Activated CD8-positive, alpha-beta memory T cell treated with anti-CD3 and anti-CD28 coated beads for 24 hours (primary cell): ENCODE measurements around the gene PNPLA8.
A peak's percentile ranks its signal among the peaks of the same experiment; 100 is the strongest.
"Not testable (repeated sequence)": the region's sequence is repeated elsewhere in the genome, so short reads cannot be mapped to it uniquely, and the experiment has no call there.

Experiments
- DNase-seq: peaks from one replicate; pipeline ENCODE4 v3.0.0-alpha.2; 2020

The PNPLA8 gene

GRCh38 chr7:108525985-108526767, at the start of gene PNPLA8:
TSS of gene PNPLA8 (minus strand) at chr7:108526135. CDS start at chr7:108515491, 10,644 bp downstream.
- DNase-seq, result peak; percentile 100

GRCh38 chr7:108575156-108575555, 49.2 kb upstream of the PNPLA8 start:
- DNase-seq, result no peak

- no peak for DNase-seq
Measured at GRCh38 chr7:108572480-108572879, 46.5 kb upstream of the PNPLA8 start.

GRCh38 chr7:108570146-108570755, 44.3 kb upstream of the PNPLA8 start:
- DNase-seq, result no peak

- peak; percentile 98 for DNase-seq
Measured at GRCh38 chr7:108569381-108570145, 43.6 kb upstream of the PNPLA8 start, which contains the start of the genes DNAJB9 and THAP5. TSS of gene DNAJB9 (plus strand) at chr7:108569874. CDS start at chr7:108571727, 1,853 bp downstream. TSS of gene THAP5 (minus strand) at chr7:108569706. CDS start at chr7:108569569, 137 bp downstream.

GRCh38 chr7:108568801-108569380, 43.0 kb upstream of the PNPLA8 start:
- no peak for DNase-seq

- no peak for DNase-seq
Measured at GRCh38 chr7:108565987-108566386, 40.1 kb upstream of the PNPLA8 start.

- DNase-seq, result no peak
Measured at GRCh38 chr7:108561047-108561619, 35.2 kb upstream of the PNPLA8 start.

GRCh38 chr7:108559253-108559652, 33.3 kb upstream of the PNPLA8 start:
- DNase-seq, result no peak

GRCh38 chr7:108557617-108558016, 31.7 kb upstream of the PNPLA8 start:
- no peak for DNase-seq

GRCh38 chr7:108557191-108557590, 31.3 kb upstream of the PNPLA8 start:
- no peak for DNase-seq

GRCh38 chr7:108556665-108557064, 30.7 kb upstream of the PNPLA8 start:
- not testable (repeated sequence) for DNase-seq

- not testable (repeated sequence) for DNase-seq
Measured at GRCh38 chr7:108548141-108548896, 22.4 kb upstream of the PNPLA8 start.

GRCh38 chr7:108541478-108541877, 15.5 kb upstream of the PNPLA8 start:
- no peak for DNase-seq

- DNase-seq, result not testable (repeated sequence)
Measured at GRCh38 chr7:108538685-108539084, 12.8 kb upstream of the PNPLA8 start.

GRCh38 chr7:108538236-108538635, 12.3 kb upstream of the PNPLA8 start:
- DNase-seq, result not testable (repeated sequence)

GRCh38 chr7:108537229-108537628, 11.3 kb upstream of the PNPLA8 start:
- DNase-seq, result no peak

GRCh38 chr7:108535744-108536143, 9.8 kb upstream of the PNPLA8 start:
- DNase-seq, result no peak

- no peak for DNase-seq
Measured at GRCh38 chr7:108535257-108535656, 9.3 kb upstream of the PNPLA8 start.

- DNase-seq, result no peak
Measured at GRCh38 chr7:108533712-108534111, 7.8 kb upstream of the PNPLA8 start.

- DNase-seq, result no peak
Measured at GRCh38 chr7:108529341-108529740, 3.4 kb upstream of the PNPLA8 start.

GRCh38 chr7:108528183-108528712, 2.3 kb upstream of the PNPLA8 start:
- DNase-seq, result no peak
